PC-3 (cell line): ENCODE results near the gene CD300LD.

Experiments
- CTCF ChIP-seq: fragments of 300-600 bp; sonication (generic); conservative IDR thresholded peaks from 2 replicates; pipeline ENCODE4 v1.5.1; 2017; ENCODE audit warnings: antibody characterized with exemption, low read depth, mild to moderate bottlenecking, low read length
- EZH2 ChIP-seq: fragments of 300-600 bp; sonication (generic); IDR thresholded peaks from one replicate; pipeline ENCODE4 v1.6.1; 2017; ENCODE audit warnings: antibody characterized with exemption, mild to moderate bottlenecking, low read length; ENCODE audit not compliant: unreplicated experiment
- EZH2phosphoT487 ChIP-seq: fragments of 300-600 bp; sonication (generic); IDR thresholded peaks from 2 replicates; pipeline ENCODE4 v1.6.1; 2018; ENCODE audit warnings: mild to moderate bottlenecking, antibody characterized with exemption, low read length, borderline replicate concordance

GRCh38 chr17:74552037-74552436 is 40.0 kb downstream of the CD300LD start:
- no peak for TF ChIP-seq CTCF
- no peak for TF ChIP-seq EZH2
- TF ChIP-seq EZH2phosphoT487 = no peak
